GM18858 (cell line): ENCODE data around the gene RGN.
"Not testable (repeated sequence)": the region's sequence is repeated elsewhere in the genome, so short reads cannot be mapped to it uniquely, and the experiment has no call there.

Experiments used
- ATAC-seq: cut with Tn5 transposase; IDR thresholded peaks from one replicate; pipeline ENCODE4 v1.9.1; 2021; ENCODE audit not compliant: unreplicated experiment

The RGN gene

GRCh38 chrX:47116551-47117110, 38.4 kb downstream of the RGN start:
- not testable (repeated sequence) for ATAC-seq

GRCh38 chrX:47124466-47124865, 46.2 kb downstream of the RGN start:
- ATAC-seq: not testable (repeated sequence)

- ATAC-seq: peak; percentile 96
Measured at GRCh38 chrX:47129157-47129898, 51.1 kb downstream of the RGN start.

- ATAC-seq: no peak
Measured at GRCh38 chrX:47129899-47130358, 51.7 kb downstream of the RGN start.

GRCh38 chrX:47133493-47133892, 55.2 kb downstream of the RGN start:
- no peak for ATAC-seq

GRCh38 chrX:47135650-47136049, 57.4 kb downstream of the RGN start:
- not testable (repeated sequence) for ATAC-seq

GRCh38 chrX:47138171-47138570, 59.9 kb downstream of the RGN start:
- no peak for ATAC-seq
